Measurements from ENCODE around the gene ERF.

DNA sequence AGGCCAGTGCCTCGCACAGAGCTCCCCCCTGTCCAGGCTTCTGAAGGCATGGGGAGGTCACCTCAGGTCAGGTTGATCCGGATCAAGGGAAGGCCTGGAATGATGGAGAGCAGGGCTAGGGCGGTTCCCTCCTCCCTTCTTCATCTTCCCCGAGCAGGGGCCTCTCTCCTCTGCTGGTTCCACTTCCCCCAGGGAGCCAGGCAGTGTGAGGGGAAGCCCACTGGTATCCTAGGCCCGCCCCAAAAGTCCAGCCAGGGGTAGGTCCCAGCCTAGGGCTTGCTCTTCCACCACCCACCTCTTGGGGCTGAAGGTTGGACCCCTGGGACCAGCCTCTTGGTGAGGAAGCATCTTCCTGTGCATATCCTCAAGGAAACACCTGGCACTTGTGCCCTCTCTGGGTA is 30.6 kb upstream of the ERF start:
- TF ChIP-seq CTCF (conservative IDR thresholded peaks at IDR 0.05) (no peak), EZH2 (IDR thresholded peaks at IDR 0.05; ENCODE audit: low read depth) (no peak)

Data from PC-9 (cell line).